ENCODE measurements around the gene IQCM.

- no peak for TF ChIP-seq CTCF (IDR thresholded peaks at IDR 0.05)
- no peak for TF ChIP-seq POLR2A (IDR thresholded peaks at IDR 0.05)
These were observed 317.4 kb downstream of the IQCM start for GRCh38 chr4:149498246-149498645.
